WTC11 (cell line): ENCODE measurements around the gene TMX2. TPM values are rescaled to one million over a fixed set of nuclear protein-coding genes. Genes with fewer than 3 reads are reported as not detected.

Source experiments
- ATAC-seq: fragments of 200-7000 bp; cut with Tn5 transposase; 2 replicates; pipeline ENCODE4 v1.10.0; 2021; ENCODE audit warnings: mild to moderate bottlenecking, moderate library complexity
- CTCF ChIA-PET: fragments of 300-600 bp; sonication (Branson Sonifier 250); formaldehyde crosslinking; loops from one replicate; lab custom pipeline; 2021; ENCODE audit warnings: antibody characterized with exemption; lab: Charles Lee
- POLR2A ChIA-PET: fragments of 350-600 bp; sonication (Branson Sonifier 250); formaldehyde crosslinking; loops from one replicate; lab custom pipeline; 2021; ENCODE audit warnings: antibody characterized with exemption; lab: Charles Lee
- DNase-seq: peaks from one replicate; pipeline ENCODE4 v3.0.0; 2021; ENCODE audit warnings: low spot score
- H3K27ac Mint-ChIP-seq: 2 replicates; pipeline ENCODE4 v1.8.0; 2021; ENCODE audit warnings: mixed read lengths
- H3K27me3 Mint-ChIP-seq: 2 replicates; pipeline ENCODE4 v1.8.0; 2021; ENCODE audit warnings: low read depth, mild to moderate bottlenecking, moderate library complexity, mixed read lengths
- H3K36me3 Mint-ChIP-seq: 2 replicates; pipeline ENCODE4 v1.8.0; 2021; ENCODE audit warnings: mixed read lengths
- H3K4me1 Mint-ChIP-seq: 2 replicates; pipeline ENCODE4 v1.8.0; 2022; ENCODE audit warnings: mixed read lengths
- H3K4me3 Mint-ChIP-seq: 2 replicates; pipeline ENCODE4 v1.8.0; 2021; ENCODE audit warnings: mild to moderate bottlenecking, moderate library complexity, mixed read lengths
- H3K9me3 Mint-ChIP-seq: 2 replicates; pipeline ENCODE4 v1.8.0; 2021; ENCODE audit warnings: mixed read lengths
- EMX1 ChIP-seq: fragments of 250-450 bp; sonication (Bioruptor Pico); IDR thresholded peaks from 2 replicates; pipeline ENCODE4 v1.8.0; 2021; ENCODE audit warnings: mild to moderate bottlenecking
- ERG ChIP-seq: fragments of 250-450 bp; sonication (Bioruptor Pico); IDR thresholded peaks from 2 replicates; pipeline ENCODE4 v1.8.0; 2021; ENCODE audit warnings: mild to moderate bottlenecking
- GRHL2 ChIP-seq: fragments of 250-450 bp; sonication (Bioruptor Pico); IDR thresholded peaks from 2 replicates; pipeline ENCODE4 v1.8.0; 2022; ENCODE audit warnings: mild to moderate bottlenecking, moderate library complexity; ENCODE audit not compliant: insufficient replicate concordance, severe bottlenecking
- RELA ChIP-seq: sonication (generic); formaldehyde crosslinking; IDR thresholded peaks from 2 replicates; pipeline ENCODE4 v1.8.1; 2022; ENCODE audit warnings: missing genetic modification reagents, mild to moderate bottlenecking, borderline replicate concordance
- RORB ChIP-seq: fragments of 250-450 bp; sonication (Bioruptor Pico); IDR thresholded peaks from 2 replicates; pipeline ENCODE4 v1.9.0; 2021; ENCODE audit warnings: mild to moderate bottlenecking
- SMAD4 ChIP-seq: sonication (generic); formaldehyde crosslinking; IDR thresholded peaks from 2 replicates; pipeline ENCODE4 v1.8.0; 2022; ENCODE audit warnings: mild to moderate bottlenecking, missing genetic modification reagents
- SOX15 ChIP-seq: fragments of 250-450 bp; sonication (Bioruptor Pico); IDR thresholded peaks from 2 replicates; pipeline ENCODE4 v1.9.0; 2021; ENCODE audit warnings: mild to moderate bottlenecking
- ZNF121 ChIP-seq: sonication (generic); formaldehyde crosslinking; IDR thresholded peaks from 2 replicates; pipeline ENCODE4 v1.8.0; 2023; ENCODE audit warnings: missing genetic modification reagents
- ZNF281 ChIP-seq: sonication (generic); formaldehyde crosslinking; IDR thresholded peaks from 2 replicates; pipeline ENCODE4 v1.8.0; 2023; ENCODE audit warnings: mild to moderate bottlenecking, missing genetic modification reagents
- ZNF671 ChIP-seq: fragments of 250-450 bp; sonication (Bioruptor Pico); IDR thresholded peaks from 2 replicates; pipeline ENCODE4 v1.8.0; 2021; ENCODE audit warnings: mild to moderate bottlenecking
- total RNA-seq: library from RNA; stranded (reverse); gene quantifications from 3 replicates; pipeline ENCODE4 v1.2.3, GENCODE V29; 2021
- TF ChIP-seq, protein P1 (sequence below): fragments of 250-450 bp; sonication (Bioruptor Pico); IDR thresholded peaks from 2 replicates; pipeline ENCODE4 v1.9.0; 2021; ENCODE audit warnings: mild to moderate bottlenecking, borderline replicate concordance
- TF ChIP-seq, protein P2 (sequence below): fragments of 250-450 bp; sonication (Bioruptor Pico); conservative IDR thresholded peaks from 2 replicates; pipeline ENCODE4 v1.9.0; 2021; ENCODE audit warnings: mild to moderate bottlenecking
- TF ChIP-seq, protein P3 (sequence below): sonication (generic); formaldehyde crosslinking; IDR thresholded peaks from 2 replicates; pipeline ENCODE4 v1.8.0; 2023; ENCODE audit warnings: missing genetic modification reagents

Gene TMX2
- total RNA-seq, 1 experiment from 2014 or later: 85.4 TPM

DNA sequence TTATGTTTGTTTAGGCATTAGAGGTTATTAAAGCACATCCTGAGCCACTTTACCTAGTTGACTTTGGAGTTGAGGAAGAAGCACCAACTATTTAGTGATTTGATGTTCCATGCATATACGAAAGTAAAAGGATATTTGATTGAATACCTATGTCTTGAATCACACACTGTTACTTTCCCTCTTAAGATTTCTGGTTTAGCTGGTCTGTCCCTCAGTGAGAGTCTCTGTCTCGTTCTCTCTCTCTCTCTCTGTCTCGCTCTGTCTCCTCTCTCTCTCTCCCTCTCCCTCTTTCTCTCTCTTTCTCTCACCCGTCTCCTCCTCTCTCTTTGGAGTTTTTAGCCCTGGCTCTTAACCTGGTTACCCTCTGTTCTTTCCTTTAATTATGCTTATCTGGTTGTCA, 60.2 kb downstream of the TMX2 start (continued):
- TF ChIP-seq ERG (no peak), ZNF121 (CRISPR knock-in tag) (no peak)
- TF ChIP-seq, protein P1, sequence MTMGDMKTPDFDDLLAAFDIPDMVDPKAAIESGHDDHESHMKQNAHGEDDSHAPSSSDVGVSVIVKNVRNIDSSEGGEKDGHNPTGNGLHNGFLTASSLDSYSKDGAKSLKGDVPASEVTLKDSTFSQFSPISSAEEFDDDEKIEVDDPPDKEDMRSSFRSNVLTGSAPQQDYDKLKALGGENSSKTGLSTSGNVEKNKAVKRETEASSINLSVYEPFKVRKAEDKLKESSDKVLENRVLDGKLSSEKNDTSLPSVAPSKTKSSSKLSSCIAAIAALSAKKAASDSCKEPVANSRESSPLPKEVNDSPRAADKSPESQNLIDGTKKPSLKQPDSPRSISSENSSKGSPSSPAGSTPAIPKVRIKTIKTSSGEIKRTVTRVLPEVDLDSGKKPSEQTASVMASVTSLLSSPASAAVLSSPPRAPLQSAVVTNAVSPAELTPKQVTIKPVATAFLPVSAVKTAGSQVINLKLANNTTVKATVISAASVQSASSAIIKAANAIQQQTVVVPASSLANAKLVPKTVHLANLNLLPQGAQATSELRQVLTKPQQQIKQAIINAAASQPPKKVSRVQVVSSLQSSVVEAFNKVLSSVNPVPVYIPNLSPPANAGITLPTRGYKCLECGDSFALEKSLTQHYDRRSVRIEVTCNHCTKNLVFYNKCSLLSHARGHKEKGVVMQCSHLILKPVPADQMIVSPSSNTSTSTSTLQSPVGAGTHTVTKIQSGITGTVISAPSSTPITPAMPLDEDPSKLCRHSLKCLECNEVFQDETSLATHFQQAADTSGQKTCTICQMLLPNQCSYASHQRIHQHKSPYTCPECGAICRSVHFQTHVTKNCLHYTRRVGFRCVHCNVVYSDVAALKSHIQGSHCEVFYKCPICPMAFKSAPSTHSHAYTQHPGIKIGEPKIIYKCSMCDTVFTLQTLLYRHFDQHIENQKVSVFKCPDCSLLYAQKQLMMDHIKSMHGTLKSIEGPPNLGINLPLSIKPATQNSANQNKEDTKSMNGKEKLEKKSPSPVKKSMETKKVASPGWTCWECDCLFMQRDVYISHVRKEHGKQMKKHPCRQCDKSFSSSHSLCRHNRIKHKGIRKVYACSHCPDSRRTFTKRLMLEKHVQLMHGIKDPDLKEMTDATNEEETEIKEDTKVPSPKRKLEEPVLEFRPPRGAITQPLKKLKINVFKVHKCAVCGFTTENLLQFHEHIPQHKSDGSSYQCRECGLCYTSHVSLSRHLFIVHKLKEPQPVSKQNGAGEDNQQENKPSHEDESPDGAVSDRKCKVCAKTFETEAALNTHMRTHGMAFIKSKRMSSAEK (CRISPR knock-in tag): no peak

DNA sequence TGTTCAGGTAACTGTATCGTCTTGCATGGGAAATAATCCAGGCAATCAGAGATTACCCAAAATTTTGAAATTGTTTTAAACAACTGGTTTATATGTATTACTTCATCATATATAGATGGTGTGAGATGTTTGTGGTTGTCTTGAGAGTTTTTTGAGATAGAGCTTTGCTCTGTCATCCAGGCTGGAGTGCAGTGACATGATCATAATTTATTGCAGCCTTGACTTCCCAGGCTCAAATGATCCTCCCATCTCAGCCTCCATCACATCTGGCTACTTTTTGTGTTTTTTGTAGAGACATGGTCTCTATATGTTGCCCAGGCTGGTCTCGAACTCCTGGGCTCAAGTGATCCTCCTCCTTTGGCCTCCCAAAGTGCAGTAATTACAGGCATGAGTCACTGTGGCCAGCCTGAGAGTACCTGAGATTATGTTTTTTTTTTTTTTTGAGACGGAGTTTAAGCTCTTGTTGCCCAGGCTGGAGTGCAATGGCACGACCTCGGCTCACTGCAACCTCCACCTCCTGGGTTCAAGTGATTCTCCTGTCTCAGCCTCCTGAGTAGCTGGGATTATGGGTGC, 60.7 kb downstream of the TMX2 start:
- ChIA-PET CTCF (interaction anchor here (1.6 kb wide), 1 partner anchor 12 kb away, joined by 5 read pairs; the partner anchor contains the start of gene CTNND1), POLR2A (no interaction called here)
- Mint-ChIP-seq H3K9me3 (no peaks in the 10 kb centered on the region), H3K36me3 (peaks cover 4% of the 10 kb centered on the region), H3K27me3 (no peaks in the 10 kb centered on the region), H3K4me1 (peaks cover 66% of the 10 kb centered on the region), H3K27ac (peak overlapping the region; percentile 51; the same call in 1 of the 2 replicates), H3K4me3 (no peak overlapping the region)
- DNase-seq (no peak), ATAC-seq (no peak)
- TF ChIP-seq, protein P1 (CRISPR knock-in tag): no peak
- TF ChIP-seq GRHL2 (CRISPR knock-in tag) (no peak), RELA (CRISPR knock-in tag) (no peak), ZNF671 (CRISPR knock-in tag) (no peak), SMAD4 (CRISPR knock-in tag) (no peak), RORB (CRISPR knock-in tag) (no peak), SOX15 (CRISPR knock-in tag) (no peak), ERG (no peak), EMX1 (CRISPR knock-in tag) (no peak), ZNF281 (CRISPR knock-in tag) (no peak)
- TF ChIP-seq, protein P2, sequence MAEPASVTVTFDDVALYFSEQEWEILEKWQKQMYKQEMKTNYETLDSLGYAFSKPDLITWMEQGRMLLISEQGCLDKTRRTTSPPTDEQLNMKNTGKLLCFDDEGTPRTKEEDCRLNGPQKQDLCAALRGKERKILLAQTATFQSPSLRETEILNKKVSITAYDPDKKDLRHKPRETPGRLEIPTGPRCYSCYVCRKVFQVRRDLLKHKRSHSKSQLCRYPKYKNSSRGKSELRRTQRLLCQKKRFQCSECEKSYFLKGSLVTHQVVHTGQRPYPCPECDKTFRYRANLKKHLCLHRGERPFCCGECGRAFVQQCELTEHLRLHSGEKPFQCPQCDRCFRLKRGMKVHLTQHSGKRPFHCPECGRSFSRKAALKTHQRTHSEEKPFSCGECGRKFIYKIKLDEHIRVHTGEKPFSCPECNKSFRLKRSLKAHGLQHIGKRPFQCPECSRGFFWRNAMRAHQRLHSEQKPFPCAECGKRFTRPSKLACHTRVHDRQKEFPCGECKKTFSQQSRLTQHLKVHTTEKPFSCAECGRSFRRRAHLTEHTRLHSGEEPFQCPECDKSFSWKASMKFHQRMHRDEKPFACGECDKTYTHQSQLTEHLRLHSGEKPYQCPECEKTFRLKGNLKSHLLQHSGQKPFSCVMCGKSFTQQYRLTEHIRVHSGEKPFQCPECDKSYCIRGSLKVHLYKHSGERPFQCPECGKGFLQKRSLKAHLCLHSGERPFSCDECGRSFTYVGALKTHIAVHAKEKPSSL (CRISPR knock-in tag): no peak
- TF ChIP-seq, protein P3, sequence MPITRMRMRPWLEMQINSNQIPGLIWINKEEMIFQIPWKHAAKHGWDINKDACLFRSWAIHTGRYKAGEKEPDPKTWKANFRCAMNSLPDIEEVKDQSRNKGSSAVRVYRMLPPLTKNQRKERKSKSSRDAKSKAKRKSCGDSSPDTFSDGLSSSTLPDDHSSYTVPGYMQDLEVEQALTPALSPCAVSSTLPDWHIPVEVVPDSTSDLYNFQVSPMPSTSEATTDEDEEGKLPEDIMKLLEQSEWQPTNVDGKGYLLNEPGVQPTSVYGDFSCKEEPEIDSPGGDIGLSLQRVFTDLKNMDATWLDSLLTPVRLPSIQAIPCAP (CRISPR knock-in tag): no peak
